Nephron progenitor cell (in vitro differentiated cells): ENCODE data around the gene FBXL7.

Source experiments
- DNase-seq: peaks from one replicate; pipeline ENCODE4 v3.0.0; 2021
- H3K27ac Mint-ChIP-seq: 2 replicates; pipeline ENCODE4 v1.8.0; 2021; ENCODE audit warnings: mild to moderate bottlenecking, moderate library complexity, mixed read lengths
- H3K27me3 Mint-ChIP-seq: 2 replicates; pipeline ENCODE4 v1.8.0; 2021; ENCODE audit warnings: mild to moderate bottlenecking, low read depth, mixed read lengths; ENCODE audit not compliant: poor library complexity
- H3K36me3 Mint-ChIP-seq: 2 replicates; pipeline ENCODE4 v1.8.0; 2021; ENCODE audit warnings: low read depth, mixed read lengths
- H3K4me1 Mint-ChIP-seq: 2 replicates; pipeline ENCODE4 v1.8.0; 2021; ENCODE audit warnings: mixed read lengths
- H3K4me3 Mint-ChIP-seq: 2 replicates; pipeline ENCODE4 v1.8.0; 2021; ENCODE audit warnings: mild to moderate bottlenecking, moderate library complexity, mixed read lengths
- H3K9me3 Mint-ChIP-seq: 2 replicates; pipeline ENCODE4 v1.8.0; 2021; ENCODE audit warnings: mild to moderate bottlenecking, moderate library complexity, mixed read lengths
- CTCF ChIP-seq: fragments of 200-600 bp; sonication (generic); IDR thresholded peaks from 2 replicates; pipeline ENCODE4 v1.5.0; 2021; ENCODE audit warnings: antibody characterized with exemption

FBXL7 gene

GRCh38 chr5:15524712-15525111 lies 24.7 kb downstream of the FBXL7 start:
- H3K27me3 Mint-ChIP-seq = no peaks in the 10 kb centered on the region
- no peak for DNase-seq
- TF ChIP-seq CTCF = no peak
- peaks cover 32% of the 10 kb centered on the region for H3K36me3 Mint-ChIP-seq
- H3K9me3 Mint-ChIP-seq = no peaks in the 10 kb centered on the region
- H3K4me3 Mint-ChIP-seq = no peak overlapping the region
- H3K4me1 Mint-ChIP-seq = peaks cover 25% of the 10 kb centered on the region
- H3K27ac Mint-ChIP-seq = no peak overlapping the region

- Mint-ChIP-seq H3K4me1 (peaks cover 25% of the 10 kb centered on the region), H3K27ac (no peak overlapping the region), H3K36me3 (peaks cover 34% of the 10 kb centered on the region)
These were observed 25.8 kb downstream of the FBXL7 start for GRCh38 chr5:15525703-15526275.

GRCh38 chr5:15526413-15526812 lies 26.4 kb downstream of the FBXL7 start:
- no peak for DNase-seq
- no peak for TF ChIP-seq CTCF
- Mint-ChIP-seq H3K27ac (no peak overlapping the region), H3K4me3 (no peak overlapping the region), H3K9me3 (no peaks in the 10 kb centered on the region), H3K4me1 (peaks cover 20% of the 10 kb centered on the region), H3K36me3 (peaks cover 34% of the 10 kb centered on the region), H3K27me3 (no peaks in the 10 kb centered on the region)

More at GRCh38 chr5:15525703-15526275, 25.8 kb downstream of the FBXL7 start:
- Mint-ChIP-seq H3K9me3 (no peaks in the 10 kb centered on the region), H3K27me3 (no peaks in the 10 kb centered on the region), H3K4me3 (no peak overlapping the region)
- no peak for DNase-seq
- TF ChIP-seq CTCF = no peak

- no peak overlapping the region for H3K27ac Mint-ChIP-seq
- DNase-seq = no peak
- H3K4me1 Mint-ChIP-seq = peaks cover 7% of the 10 kb centered on the region
- H3K9me3 Mint-ChIP-seq = peaks cover 9% of the 10 kb centered on the region
- H3K4me3 Mint-ChIP-seq = no peak overlapping the region
- H3K36me3 Mint-ChIP-seq = peaks cover 50% of the 10 kb centered on the region
- no peaks in the 10 kb centered on the region for H3K27me3 Mint-ChIP-seq
- no peak for TF ChIP-seq CTCF
These were observed 28.5 kb downstream of the FBXL7 start for GRCh38 chr5:15528476-15528875.

GRCh38 chr5:15529013-15529412 lies 29.0 kb downstream of the FBXL7 start:
- peaks cover 53% of the 10 kb centered on the region for H3K36me3 Mint-ChIP-seq
- no peak for TF ChIP-seq CTCF
- no peak overlapping the region for H3K4me3 Mint-ChIP-seq
- peaks cover 11% of the 10 kb centered on the region for H3K9me3 Mint-ChIP-seq
- DNase-seq = no peak
- H3K27ac Mint-ChIP-seq = no peak overlapping the region
- H3K4me1 Mint-ChIP-seq = peaks cover 7% of the 10 kb centered on the region
- no peaks in the 10 kb centered on the region for H3K27me3 Mint-ChIP-seq

GRCh38 chr5:15529821-15530220 lies 29.8 kb downstream of the FBXL7 start:
- Mint-ChIP-seq H3K27ac (no peak overlapping the region), H3K9me3 (peaks cover 16% of the 10 kb centered on the region), H3K4me1 (peaks cover 7% of the 10 kb centered on the region), H3K36me3 (peaks cover 61% of the 10 kb centered on the region), H3K4me3 (no peak overlapping the region), H3K27me3 (no peaks in the 10 kb centered on the region)
- DNase-seq = no peak
- no peak for TF ChIP-seq CTCF
